ENCODE data around the gene TRIOBP. TPM values are rescaled to one million over a fixed set of nuclear protein-coding genes. Genes with fewer than 3 reads are reported as not detected.

Gene TRIOBP
- total and polyA plus RNA-seq, 2 of the 13 experiments (the other 11 are each of a cell fraction or from before 2014, with no cell fraction given), result 6.1 to 15.4 TPM

- TF ChIP-seq HBP1 (CRISPR knock-in tag; IDR thresholded peaks at IDR 0.05; ENCODE audit: low read depth) (no peak), ZNF44 (CRISPR knock-in tag; IDR thresholded peaks at IDR 0.05) (no peak), YY1 (IDR thresholded peaks at IDR 0.05; ENCODE audit: insufficient read depth, insufficient replicate concordance, low read depth, low read length) (peak; percentile 65), ZSCAN12 (CRISPR knock-in tag; IDR thresholded peaks at IDR 0.05) (no peak), SRSF9 (IDR thresholded peaks at IDR 0.05; ENCODE audit: borderline replicate concordance, insufficient read depth, low read depth, low read length, poor library complexity, severe bottlenecking) (no peak), MATR3 (CRISPR knock-in tag; IDR thresholded peaks at IDR 0.05) (no peak), ZNF639 (CRISPR knock-in tag; conservative IDR thresholded peaks at IDR 0.05) (no peak), TFDP1 (CRISPR knock-in tag; IDR thresholded peaks at IDR 0.05; ENCODE audit: borderline replicate concordance) (peak; percentile 65; the same call in 1 of the 2 replicates), ZNF33A (CRISPR knock-in tag; IDR thresholded peaks at IDR 0.05; ENCODE audit: borderline replicate concordance) (no peak), HDAC6 (IDR thresholded peaks at IDR 0.05; ENCODE audit: low read depth, low read length) (no peak), CBX5 (CRISPR knock-in tag; IDR thresholded peaks at IDR 0.05; ENCODE audit: borderline replicate concordance) (peak; percentile 28; the same call in 1 of the 2 replicates), AKAP8 (CRISPR knock-in tag; IDR thresholded peaks at IDR 0.05) (no peak), SP140L (CRISPR knock-in tag; IDR thresholded peaks at IDR 0.05; ENCODE audit: borderline replicate concordance) (no peak), ZNF24 (IDR thresholded peaks at IDR 0.05) (0 out of 2 replicates have a peak, but pooled peaks have one; percentile 17), ZNF543 (CRISPR knock-in tag; IDR thresholded peaks at IDR 0.05) (0 out of 2 replicates have a peak, but pooled peaks have one; percentile 59), GABPB1 (CRISPR knock-in tag; IDR thresholded peaks at IDR 0.05) (peak; percentile 44), ZNF224 (CRISPR knock-in tag; IDR thresholded peaks at IDR 0.05) (0 out of 2 replicates have a peak, but pooled peaks have one; percentile 63), SMC3 (IDR thresholded peaks at IDR 0.05; ENCODE audit: low read length) (peak; percentile 47; the same call in 1 of the 2 replicates), TCF7 (IDR thresholded peaks at IDR 0.05; ENCODE audit: low read depth) (0 out of 2 replicates have a peak, but pooled peaks have one; percentile 5), ZNF709 (CRISPR knock-in tag; IDR thresholded peaks at IDR 0.05) (peak; percentile 30; the same call in 1 of the 2 replicates), HNRNPK (IDR thresholded peaks at IDR 0.05; ENCODE audit: low read depth, low read length, poor library complexity, severe bottlenecking) (no peak), KAT7 (CRISPR knock-in tag; IDR thresholded peaks at IDR 0.05; ENCODE audit: borderline replicate concordance) (0 out of 2 replicates have a peak, but pooled peaks have one; percentile 50), ZXDC (CRISPR knock-in tag; IDR thresholded peaks at IDR 0.05) (no peak), MLLT10 (CRISPR knock-in tag; IDR thresholded peaks at IDR 0.05) (no peak)
Measured at GRCh38 chr22:37731804-37732471, 35.1 kb downstream of the TRIOBP start (continued).
